ENCODE measurements around the gene SPART.

The SPART gene

DNA sequence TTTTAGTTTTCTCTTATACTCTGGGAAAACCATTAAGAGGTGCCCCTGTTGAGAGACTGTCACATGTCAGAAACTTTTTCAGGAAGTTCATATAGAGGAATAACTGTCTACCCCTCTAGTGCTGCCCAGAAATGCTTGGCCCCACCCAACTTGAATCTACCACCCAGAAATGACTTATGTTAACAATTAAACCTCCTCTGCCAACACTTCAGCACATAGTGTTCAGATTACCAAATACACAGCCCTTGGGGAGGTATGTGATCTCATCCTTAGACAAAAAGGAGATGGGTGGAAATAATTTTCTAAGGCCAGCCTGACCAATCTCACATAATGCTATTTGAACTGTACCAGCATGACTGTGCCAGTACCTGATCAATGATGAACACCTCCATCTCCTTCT, 84.2 kb downstream of the SPART start:
- Histone ChIP-seq H4K8ac (ENCODE audit: low read length) (no peak overlapping the region), H3K9me3 (ENCODE audit: control insufficient read depth, low read length) (no peaks in the 10 kb centered on the region), H4K91ac (ENCODE audit: low read length) (no peak overlapping the region), H3K23ac (ENCODE audit: low read length in 2 of 2) (no peak overlapping the region), H3K4me2 (ENCODE audit: low read length, poor library complexity, severe bottlenecking) (no peak overlapping the region), H3K4me3 (ENCODE audit: insufficient read depth in 1 of 2, low read depth in 1 of 2, low read length in 2 of 2) (no peak overlapping the region), H3K27ac (ENCODE audit: low read length, poor library complexity, severe bottlenecking) (no peak overlapping the region), H2AK5ac (ENCODE audit: low read length, severe bottlenecking) (no peak overlapping the region), H2BK120ac (ENCODE audit: low read depth, low read length) (no peak overlapping the region), H3K4ac (ENCODE audit: low read depth in 1 of 2, low read length in 2 of 2) (no peak overlapping the region), H3K4me1 (ENCODE audit: control insufficient read depth, insufficient read depth, low read depth, low read length) (no peaks in the 10 kb centered on the region), H2BK5ac (ENCODE audit: low read depth, low read length, poor library complexity, severe bottlenecking) (no peak overlapping the region), H3K36me3 (ENCODE audit: control insufficient read depth in 1 of 2, insufficient read depth in 2 of 2, low read depth in 1 of 2, low read length in 2 of 2) (no peaks in the 10 kb centered on the region), H2AFZ (ENCODE audit: low read depth, low read length) (no peak overlapping the region), H3K14ac (ENCODE audit: low read length in 2 of 2) (no peak overlapping the region), H3K27me3 (ENCODE audit: control insufficient read depth in 1 of 2, insufficient read depth in 1 of 2, low read length in 2 of 2) (no peaks in the 10 kb centered on the region), H2BK15ac (ENCODE audit: low read depth, poor library complexity, severe bottlenecking) (no peak overlapping the region), H3K79me1 (replicated peaks; ENCODE audit: low read length, poor library complexity, severe bottlenecking) (no peaks in the 10 kb centered on the region), H3K18ac (ENCODE audit: low read depth in 1 of 2, low read length in 2 of 2) (no peak overlapping the region), H2BK12ac (ENCODE audit: low read length in 2 of 2) (no peak overlapping the region), H3K9ac (ENCODE audit: low read length) (no peak overlapping the region)
- no peak for DNase-seq

DNA sequence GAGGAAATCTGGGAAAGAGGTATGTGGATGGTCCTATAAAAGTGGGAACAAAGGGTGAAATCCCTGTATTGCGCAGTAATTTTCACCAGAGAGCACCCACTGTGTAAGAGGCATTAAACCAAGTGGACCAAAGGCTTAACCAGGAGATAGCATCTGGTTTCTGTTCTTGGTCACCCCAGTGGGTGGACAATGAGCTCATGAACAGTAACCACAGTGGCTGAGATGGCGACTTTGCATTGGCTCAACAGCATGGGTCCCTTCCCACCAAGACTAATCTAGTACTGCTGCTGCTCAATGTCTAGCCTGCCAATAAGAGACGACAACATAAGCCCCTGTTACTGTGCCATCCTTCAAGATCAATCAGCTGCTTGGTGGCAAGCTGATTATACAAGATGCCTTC, 85.2 kb downstream of the SPART start:
- H3K27ac ChIP-seq (ENCODE audit: low read length, poor library complexity, severe bottlenecking): no peak overlapping the region
- 89% methylated on average over 3 of the region's 3 CpGs for WGBS

DNA sequence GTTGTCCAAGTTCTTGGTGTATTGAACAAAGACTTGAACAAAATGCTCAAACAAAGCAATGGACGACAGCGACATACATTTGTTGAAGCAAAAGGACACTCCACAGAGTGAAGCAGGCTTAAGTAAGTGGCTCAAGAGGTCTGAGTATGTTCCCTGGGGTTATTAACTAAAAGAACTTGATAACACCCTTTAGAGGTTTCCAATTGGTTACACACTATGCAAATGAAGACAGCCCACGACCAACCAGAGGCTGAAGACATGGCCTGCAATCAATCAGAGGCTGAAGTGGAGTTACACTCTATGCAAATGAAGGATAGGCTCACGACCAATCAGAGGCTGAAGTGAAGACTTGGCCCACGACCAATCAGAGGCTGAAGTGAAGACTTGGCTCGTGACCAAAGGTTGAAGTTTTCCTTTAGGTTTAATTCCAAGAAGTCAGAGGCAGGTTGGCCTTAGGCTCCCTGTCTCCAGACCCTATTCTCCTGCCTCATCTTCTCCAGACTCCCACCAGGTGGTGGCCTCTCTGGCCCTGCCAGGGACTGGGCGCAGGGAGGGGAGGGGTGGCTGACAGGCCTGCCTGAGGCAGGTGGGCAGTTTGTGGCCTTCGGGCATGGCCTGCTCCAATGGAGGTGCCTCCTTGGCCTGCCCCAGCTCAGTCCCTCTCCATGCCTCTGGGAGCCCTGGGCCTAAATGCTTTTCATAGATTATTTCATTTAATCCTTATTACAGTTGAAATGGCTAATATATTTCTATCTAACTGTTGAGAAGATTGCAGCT, 86.6 kb downstream of the SPART start:
- H3K14ac ChIP-seq (ENCODE audit: low read length in 2 of 2): no peak overlapping the region
- no peaks in the 10 kb centered on the region for H3K79me1 ChIP-seq (replicated peaks; ENCODE audit: low read length, poor library complexity, severe bottlenecking)
- no peak overlapping the region for H3K27ac ChIP-seq (ENCODE audit: low read length, poor library complexity, severe bottlenecking)
- no peak overlapping the region for H4K8ac ChIP-seq (ENCODE audit: low read length)
- no peak overlapping the region for H3K4me2 ChIP-seq (ENCODE audit: low read length, poor library complexity, severe bottlenecking)
- no peak overlapping the region for H2AK5ac ChIP-seq (ENCODE audit: low read length, severe bottlenecking)
- H3K36me3 ChIP-seq (ENCODE audit: control insufficient read depth in 1 of 2, insufficient read depth in 2 of 2, low read depth in 1 of 2, low read length in 2 of 2): no peaks in the 10 kb centered on the region
- H3K4ac ChIP-seq (ENCODE audit: low read depth in 1 of 2, low read length in 2 of 2): no peak overlapping the region
- no peak for DNase-seq
- no peak overlapping the region for H4K91ac ChIP-seq (ENCODE audit: low read length)
- H2BK120ac ChIP-seq (ENCODE audit: low read depth, low read length): no peak overlapping the region
- H2BK12ac ChIP-seq (ENCODE audit: low read length in 2 of 2): no peak overlapping the region
- H2BK15ac ChIP-seq (ENCODE audit: low read depth, poor library complexity, severe bottlenecking): no peak overlapping the region
- no peak overlapping the region for H3K9ac ChIP-seq (ENCODE audit: low read length)
- H2BK5ac ChIP-seq (ENCODE audit: low read depth, low read length, poor library complexity, severe bottlenecking): no peak overlapping the region
- no peak overlapping the region for H3K23ac ChIP-seq (ENCODE audit: low read length in 2 of 2)
- no peak overlapping the region for H2AFZ ChIP-seq (ENCODE audit: low read depth, low read length)
- no peak overlapping the region for H3K18ac ChIP-seq (ENCODE audit: low read depth in 1 of 2, low read length in 2 of 2)
- 81% methylated on average over 7 of the region's 8 CpGs for WGBS
- H3K4me3 ChIP-seq (ENCODE audit: insufficient read depth in 1 of 2, low read depth in 1 of 2, low read length in 2 of 2): no peak overlapping the region
- no peaks in the 10 kb centered on the region for H3K27me3 ChIP-seq (ENCODE audit: control insufficient read depth in 1 of 2, insufficient read depth in 1 of 2, low read length in 2 of 2)
- H3K9me3 ChIP-seq (ENCODE audit: control insufficient read depth, low read length): no peaks in the 10 kb centered on the region
- no peaks in the 10 kb centered on the region for H3K4me1 ChIP-seq (ENCODE audit: control insufficient read depth, insufficient read depth, low read depth, low read length)

More for the DNA sequence above, 85.2 kb downstream of the SPART start:
- Histone ChIP-seq H3K4ac (ENCODE audit: low read depth in 1 of 2, low read length in 2 of 2) (no peak overlapping the region), H3K9ac (ENCODE audit: low read length) (no peak overlapping the region), H3K4me2 (ENCODE audit: low read length, poor library complexity, severe bottlenecking) (no peak overlapping the region), H3K18ac (ENCODE audit: low read depth in 1 of 2, low read length in 2 of 2) (no peak overlapping the region), H2BK5ac (ENCODE audit: low read depth, low read length, poor library complexity, severe bottlenecking) (no peak overlapping the region), H2BK120ac (ENCODE audit: low read depth, low read length) (no peak overlapping the region), H3K9me3 (ENCODE audit: control insufficient read depth, low read length) (no peaks in the 10 kb centered on the region), H2AFZ (ENCODE audit: low read depth, low read length) (no peak overlapping the region), H3K14ac (ENCODE audit: low read length in 2 of 2) (no peak overlapping the region), H4K91ac (ENCODE audit: low read length) (no peak overlapping the region), H3K4me1 (ENCODE audit: control insufficient read depth, insufficient read depth, low read depth, low read length) (no peaks in the 10 kb centered on the region), H3K27me3 (ENCODE audit: control insufficient read depth in 1 of 2, insufficient read depth in 1 of 2, low read length in 2 of 2) (no peaks in the 10 kb centered on the region), H3K23ac (ENCODE audit: low read length in 2 of 2) (no peak overlapping the region), H2BK12ac (ENCODE audit: low read length in 2 of 2) (no peak overlapping the region), H2BK15ac (ENCODE audit: low read depth, poor library complexity, severe bottlenecking) (no peak overlapping the region), H3K36me3 (ENCODE audit: control insufficient read depth in 1 of 2, insufficient read depth in 2 of 2, low read depth in 1 of 2, low read length in 2 of 2) (no peaks in the 10 kb centered on the region), H4K8ac (ENCODE audit: low read length) (no peak overlapping the region), H3K79me1 (replicated peaks; ENCODE audit: low read length, poor library complexity, severe bottlenecking) (no peaks in the 10 kb centered on the region), H3K4me3 (ENCODE audit: insufficient read depth in 1 of 2, low read depth in 1 of 2, low read length in 2 of 2) (no peak overlapping the region), H2AK5ac (ENCODE audit: low read length, severe bottlenecking) (no peak overlapping the region)
- no peak for DNase-seq

DNA sequence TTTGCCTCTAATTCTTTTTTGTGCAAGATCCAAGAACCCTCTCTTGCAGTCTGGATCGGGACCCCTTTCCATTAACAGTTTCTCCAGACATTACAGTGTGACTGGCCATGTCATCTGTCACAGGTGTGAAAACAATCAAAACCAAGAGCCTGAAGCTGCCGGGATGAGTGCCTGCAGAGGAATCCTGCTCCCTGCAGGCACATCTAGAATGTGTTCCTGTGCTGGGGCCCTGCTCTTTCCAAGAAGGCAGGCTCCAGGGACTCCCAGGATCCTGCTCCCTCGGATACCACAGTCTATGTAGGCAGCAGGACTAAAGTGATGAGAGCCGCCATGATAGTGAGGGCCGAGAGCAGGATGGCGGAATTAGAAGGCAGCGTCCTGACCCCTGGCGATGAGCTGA, 87.4 kb downstream of the SPART start:
- H4K8ac ChIP-seq (ENCODE audit: low read length): no peak overlapping the region
- H3K27ac ChIP-seq (ENCODE audit: low read length, poor library complexity, severe bottlenecking): no peak overlapping the region
- no peak overlapping the region for H2BK5ac ChIP-seq (ENCODE audit: low read depth, low read length, poor library complexity, severe bottlenecking)
- no peaks in the 10 kb centered on the region for H3K27me3 ChIP-seq (ENCODE audit: control insufficient read depth in 1 of 2, insufficient read depth in 1 of 2, low read length in 2 of 2)
- H3K4me1 ChIP-seq (ENCODE audit: control insufficient read depth, insufficient read depth, low read depth, low read length): no peaks in the 10 kb centered on the region
- no peak overlapping the region for H3K23ac ChIP-seq (ENCODE audit: low read length in 2 of 2)
- no peak overlapping the region for H2BK12ac ChIP-seq (ENCODE audit: low read length in 2 of 2)
- H3K9ac ChIP-seq (ENCODE audit: low read length): no peak overlapping the region
- no peak overlapping the region for H4K91ac ChIP-seq (ENCODE audit: low read length)
- no peak overlapping the region for H3K4me3 ChIP-seq (ENCODE audit: insufficient read depth in 1 of 2, low read depth in 1 of 2, low read length in 2 of 2)
- H2AFZ ChIP-seq (ENCODE audit: low read depth, low read length): no peak overlapping the region
- no peak overlapping the region for H3K4me2 ChIP-seq (ENCODE audit: low read length, poor library complexity, severe bottlenecking)
- H3K9me3 ChIP-seq (ENCODE audit: control insufficient read depth, low read length): no peaks in the 10 kb centered on the region
- no peak overlapping the region for H2BK15ac ChIP-seq (ENCODE audit: low read depth, poor library complexity, severe bottlenecking)
- no peaks in the 10 kb centered on the region for H3K36me3 ChIP-seq (ENCODE audit: control insufficient read depth in 1 of 2, insufficient read depth in 2 of 2, low read depth in 1 of 2, low read length in 2 of 2)
- H2BK120ac ChIP-seq (ENCODE audit: low read depth, low read length): no peak overlapping the region
- 71% methylated on average over 8 of the region's 8 CpGs for WGBS
- no peak for DNase-seq
- no peaks in the 10 kb centered on the region for H3K79me1 ChIP-seq (replicated peaks; ENCODE audit: low read length, poor library complexity, severe bottlenecking)
- H2AK5ac ChIP-seq (ENCODE audit: low read length, severe bottlenecking): no peak overlapping the region
- H3K18ac ChIP-seq (ENCODE audit: low read depth in 1 of 2, low read length in 2 of 2): no peak overlapping the region
- no peak overlapping the region for H3K14ac ChIP-seq (ENCODE audit: low read length in 2 of 2)
- H3K4ac ChIP-seq (ENCODE audit: low read depth in 1 of 2, low read length in 2 of 2): no peak overlapping the region

All from mesenchymal stem cell (in vitro differentiated cells and primary cell).